Brain pericyte (primary cell): Measurements from ENCODE around the gene NUBP2.

Experiments used
- DNase-seq: peaks from one replicate; pipeline ENCODE4 v3.0.0-alpha.2; 2012; ENCODE audit warnings: low read depth, low spot score

NUBP2 gene

DNA sequence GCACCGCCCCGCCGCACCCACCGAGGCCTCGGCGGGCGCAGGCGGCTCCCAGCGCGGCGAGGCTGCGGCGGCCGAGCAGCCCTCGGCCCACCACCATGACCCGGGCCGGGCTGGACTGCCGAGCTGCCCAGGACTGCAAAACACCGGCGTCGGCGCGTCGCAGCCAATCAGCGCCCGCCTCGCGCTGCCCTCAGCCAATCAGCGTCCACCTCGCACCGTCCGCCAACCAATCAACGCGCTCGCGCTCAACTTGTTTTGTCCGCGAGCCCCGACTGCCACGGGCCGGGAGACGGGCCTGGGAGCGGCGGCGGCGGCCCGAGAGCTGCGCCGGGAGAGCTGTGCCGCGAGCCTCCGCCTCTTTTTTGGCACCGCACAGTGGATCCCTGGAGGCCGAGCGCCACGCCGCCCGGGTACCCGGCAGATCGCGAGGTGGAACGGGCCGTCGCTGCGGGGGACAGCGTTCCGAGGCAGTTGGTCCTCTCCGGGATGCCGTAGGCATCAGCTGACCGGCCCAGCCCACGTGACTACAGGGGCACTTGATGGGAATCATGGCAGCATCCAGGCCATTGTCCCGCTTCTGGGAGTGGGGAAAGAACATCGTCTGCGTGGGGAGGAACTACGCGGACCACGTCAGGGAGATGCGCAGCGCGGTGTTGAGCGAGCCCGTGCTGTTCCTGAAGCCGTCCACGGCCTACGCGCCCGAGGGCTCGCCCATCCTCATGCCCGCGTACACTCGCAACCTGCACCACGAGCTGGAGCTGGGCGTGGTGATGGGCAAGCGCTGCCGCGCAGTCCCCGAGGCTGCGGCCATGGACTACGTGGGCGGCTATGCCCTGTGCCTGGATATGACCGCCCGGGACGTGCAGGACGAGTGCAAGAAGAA is 44.2 kb downstream of the NUBP2 start, which contains the start of the genes FAHD1 and HAGH:
Gene FAHD1 (plus strand): TSS at position 516 of the 883 bp plus-strand sequence. CDS start 33 bp downstream, at position 549.
Gene HAGH (minus strand): TSS at position 135 of the 883 bp plus-strand sequence. CDS start 38 bp downstream, at position 97.
- DNase-seq = peak; percentile 97

DNA sequence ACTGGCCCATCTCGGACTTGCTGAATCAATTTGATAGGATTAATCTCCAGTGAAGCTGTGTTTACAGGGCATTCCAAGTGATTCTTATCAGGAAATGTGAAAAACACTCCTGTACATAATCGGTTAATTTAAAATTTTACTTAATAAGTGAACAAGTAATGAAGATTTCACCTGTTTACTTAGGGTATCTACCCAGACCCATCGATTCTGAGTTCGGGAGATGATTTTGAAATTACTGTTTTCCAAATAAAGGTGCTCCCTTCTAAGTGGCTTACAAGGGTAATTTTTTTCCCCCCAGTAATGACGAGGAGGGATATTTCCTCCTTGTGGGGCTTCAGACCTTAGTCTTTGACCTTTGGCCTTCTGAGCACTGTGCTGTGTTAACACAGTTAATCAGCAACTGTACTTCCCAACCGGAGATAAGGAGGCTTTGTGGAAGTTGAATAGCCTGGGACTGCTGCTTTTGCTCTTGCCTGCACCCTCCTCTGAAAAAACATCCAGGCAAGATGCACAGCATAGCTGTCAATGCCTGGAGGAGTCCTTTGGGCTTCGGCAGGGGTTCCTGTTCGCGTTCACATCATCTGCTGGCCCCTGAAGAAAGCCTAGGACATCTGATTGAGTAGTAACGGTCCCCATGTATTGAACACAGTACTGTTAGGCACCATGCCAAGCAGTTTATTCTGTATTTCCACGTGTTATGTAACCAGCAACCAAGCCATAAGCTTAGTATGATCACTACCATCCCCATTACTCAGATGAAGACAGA is 46.1 kb downstream of the NUBP2 start:
- no peak for DNase-seq

DNA sequence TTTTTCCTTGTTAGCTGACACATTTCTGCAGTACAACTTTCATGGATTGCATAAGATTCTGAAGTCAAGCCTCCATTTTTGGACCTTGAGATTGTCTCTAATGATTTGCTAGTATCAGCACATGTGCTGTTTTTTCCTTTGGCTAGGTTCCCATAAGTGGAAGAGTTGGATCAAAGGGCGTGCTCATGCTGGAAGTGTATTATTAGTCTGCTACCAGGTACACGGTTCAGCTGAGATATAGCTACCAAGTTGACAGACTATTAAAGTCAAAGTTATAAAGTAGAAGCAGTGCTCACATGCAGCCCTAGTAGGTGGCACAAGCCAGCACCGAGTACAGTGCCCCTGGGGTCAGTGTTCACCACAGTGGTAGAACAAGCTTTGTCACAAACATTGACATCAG is 47.5 kb downstream of the NUBP2 start:
- DNase-seq = no peak

DNA sequence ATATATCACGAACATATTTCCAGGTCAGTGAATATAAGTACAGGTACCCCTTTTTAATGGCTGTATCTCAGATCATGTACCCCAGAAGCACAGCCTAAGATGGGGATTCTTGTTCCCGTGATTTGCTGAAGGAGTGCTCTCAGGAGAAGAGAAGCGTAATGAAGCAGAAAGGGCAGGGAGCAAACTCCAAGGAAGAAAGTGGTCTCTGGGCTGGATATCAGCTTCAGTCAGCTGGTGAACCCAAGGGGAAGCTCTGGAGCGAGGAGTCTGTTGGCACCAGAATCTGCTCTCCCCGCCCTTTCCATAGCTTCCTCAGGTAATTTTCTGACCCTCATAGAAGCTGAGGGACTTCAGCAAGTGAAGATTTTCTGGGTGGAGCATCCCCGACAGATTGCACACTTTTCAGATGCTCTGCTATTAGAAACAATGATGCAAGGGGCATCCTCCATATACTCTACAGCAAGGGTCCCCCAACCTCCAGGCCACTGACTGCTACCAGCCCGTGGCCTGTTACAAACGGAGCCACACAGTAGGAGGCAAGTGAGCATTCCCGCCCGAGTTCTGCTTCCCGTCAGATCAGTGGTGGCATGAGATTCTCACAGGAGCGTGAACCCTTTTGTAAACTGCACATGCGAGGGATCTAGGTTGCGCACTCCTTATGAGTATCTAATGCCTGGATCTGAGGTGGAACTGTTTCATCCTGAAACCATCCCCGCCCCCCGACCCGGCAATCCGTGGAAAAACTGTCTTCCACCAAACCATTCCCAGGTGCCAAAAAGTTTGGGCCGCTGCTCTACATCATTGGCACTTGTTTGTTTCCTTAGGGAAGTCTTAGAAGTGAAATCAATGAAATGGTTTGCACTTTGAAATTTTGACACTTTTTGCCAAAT is 48.7 kb downstream of the NUBP2 start:
- no peak for DNase-seq

DNA sequence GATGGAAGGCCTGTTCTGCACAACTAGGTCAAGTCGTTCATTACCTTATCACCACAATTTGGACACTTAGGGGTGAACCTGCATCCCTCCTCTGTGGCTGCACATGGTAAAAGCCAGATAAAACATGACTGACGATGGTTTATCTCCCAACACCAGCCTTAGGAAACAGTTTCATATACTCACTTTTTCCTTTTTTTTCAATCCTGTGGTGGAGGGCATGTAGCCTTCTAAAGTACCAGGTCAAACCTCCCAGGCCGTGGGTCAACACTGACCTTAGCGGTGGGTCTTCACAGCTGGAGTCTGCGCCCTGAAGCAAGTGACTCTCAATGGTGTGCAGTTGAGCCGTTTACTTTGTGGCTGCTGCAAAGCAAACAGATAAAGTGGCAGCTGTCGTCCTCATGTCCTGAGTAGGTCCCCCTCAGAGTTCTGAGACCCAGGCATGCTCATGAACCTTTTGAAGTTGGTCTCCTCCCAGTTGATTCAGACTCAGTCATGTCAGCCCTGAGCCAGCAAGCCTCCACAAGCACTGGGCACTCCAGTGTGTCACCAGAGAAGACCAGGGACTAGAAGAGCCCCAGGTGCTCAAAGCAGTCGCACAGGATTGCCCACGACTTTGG is 50.2 kb downstream of the NUBP2 start:
- DNase-seq = no peak

DNA sequence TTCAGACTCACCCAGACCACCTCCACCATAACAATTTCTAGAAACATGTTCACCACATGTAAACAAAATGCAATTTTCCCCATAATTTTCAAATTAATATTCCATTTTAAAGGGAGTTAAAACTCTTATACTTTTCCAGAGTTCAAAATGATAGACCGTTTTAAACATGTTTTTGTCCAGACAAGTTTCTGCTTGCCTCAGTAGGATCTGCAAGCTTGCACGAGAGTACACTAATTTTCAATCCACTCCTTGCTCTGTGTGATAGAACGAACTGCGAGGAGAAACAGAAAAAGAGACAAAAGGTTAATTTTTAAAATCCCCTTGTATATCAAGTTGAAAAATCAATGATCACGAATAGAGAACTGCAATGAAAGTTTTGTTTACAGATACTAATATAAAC is 51.3 kb downstream of the NUBP2 start:
- no peak for DNase-seq
